Psoas muscle (tissue), 8 donors: Measurements from ENCODE around the gene MTSS2. TPM values are rescaled to one million over a fixed set of nuclear protein-coding genes. Genes with fewer than 3 reads are reported as not detected.
A peak's percentile ranks its signal among the peaks of the same experiment; 100 is the strongest.

Experiments
- ATAC-seq, 4 donors: fragments of 200-7000 bp; cut with Tn5 transposase; one replicate each; pipeline ENCODE4 v1.9.1; 2020; ENCODE audit warnings: moderate library complexity in 3 of 4, mild to moderate bottlenecking in 2 of 4
- DNase-seq, 2 donors: peaks; one replicate each; pipeline ENCODE4 v3.0.0-alpha.2; 2020
- H3K27ac ChIP-seq: fragments of 200-600 bp; one replicate; pipeline ENCODE4 v1.8.0; 2022
- H3K27me3 ChIP-seq, 3 donors: fragments of 200-600 bp in 1 of 3; one replicate each; pipeline versions ENCODE4 v1.6.1 to v1.8.0; 2013 to 2022; ENCODE audit warnings: low read length in 2 of 3, mild to moderate bottlenecking in 2 of 3, moderate library complexity in 1 of 3; ENCODE audit not compliant: insufficient read depth in 3 of 3
- H3K36me3 ChIP-seq, 2 donors: fragments of 200-600 bp in 1 of 2; one replicate each; pipeline versions ENCODE4 v1.6.1 to v1.8.0; 2013 to 2022; ENCODE audit warnings: low read depth in 1 of 2, mild to moderate bottlenecking in 1 of 2, moderate library complexity in 1 of 2; ENCODE audit not compliant: insufficient read depth in 1 of 2
- H3K4me1 ChIP-seq: fragments of 200-600 bp; one replicate; pipeline ENCODE4 v1.8.0; 2022
- H3K4me3 ChIP-seq: fragments of 200-600 bp; one replicate; pipeline ENCODE4 v1.8.0; 2022; ENCODE audit warnings: mild to moderate bottlenecking
- H3K9me3 ChIP-seq: fragments of 200-600 bp; one replicate; pipeline ENCODE4 v1.8.0; 2022
- CTCF ChIP-seq: fragments of 200-600 bp; IDR thresholded peaks from one replicate; pipeline ENCODE4 v1.8.0; 2022; ENCODE audit warnings: antibody characterized with exemption
- WGBS, 3 donors: extraction: QIAGEN DNeasy Blood & Tissue Kit; methylation state at CpG; one replicate each; pipeline versions ENCODE4 v1.1.6 to v1.1.7; 2013; 5-methylcytosine and 5-hydroxymethylcytosine counted together
- intact Hi-C, 2 donors: fragments of 100-400 bp; cut with DNase I; formaldehyde crosslinking; loops; one replicate each; pipeline versions ENCODE4 v1.11.0 to v1.14.2; 2022
- polyA plus RNA-seq, 3 donors: library from polyadenylated mRNA; stranded (reverse); fragments of 200-250 nt; gene quantifications; one replicate each; pipeline ENCODE4 v1.2.3, GENCODE V29; 2013
- total RNA-seq, 4 donors: library from RNA; stranded (reverse); fragmentation: NEBNext Ultra II Directional in 2 of 4; extraction: Animal tissue kit (Norgen Biotek cat#: 25700) in 2 of 4; gene quantifications; one replicate each; pipeline versions ENCODE4 v1.2.1 to v1.2.4, GENCODE V29; 2021 to 2023
- donor health status: healthy with polysubstance abuse.
- donor health status: DM: no; HTN: no; CAD: no; lungs with moderate emphysema.
- donor health status: Bipolar disorder and iron deficiency.
- donor health status: healthy.
- donor health status: DM: yes; HTN: yes; CAD: no.
- donor health status: DM: no; HTN: no; CAD: no.
- donor health status: DM: no; HTN: no; CAD: no.
- donor health status: DM: yes; HTN: yes; CAD: no.

Gene MTSS2
- total and polyA plus RNA-seq, 7 donors, result 50.0 to 166 (median 107) TPM

GRCh38 chr16:70653406-70653805 lies 32.4 kb downstream of the MTSS2 start:
- Histone ChIP-seq H3K27me3 (no peaks in the 10 kb centered on the region), H3K36me3 (no peaks in the 10 kb centered on the region), H3K27ac (no peak overlapping the region), H3K9me3 (no peaks in the 10 kb centered on the region), H3K4me1 (peaks cover 6% of the 10 kb centered on the region), H3K4me3 (no peak overlapping the region)
- no peak for TF ChIP-seq CTCF
- intact Hi-C loops, result loop anchor here (5.0 to 10.0 kb wide), 4 partner anchors 121 to 321 kb away; no protein-coding TSS in a partner anchor
- ATAC-seq (peak in 3 of 4 donors; percentile 5 to 35 (median 6)), DNase-seq (no peak)
- WGBS, 3 donors, result 87 to 88% (median 88%) methylated on average over 4 of the region's 4 CpGs

DNA sequence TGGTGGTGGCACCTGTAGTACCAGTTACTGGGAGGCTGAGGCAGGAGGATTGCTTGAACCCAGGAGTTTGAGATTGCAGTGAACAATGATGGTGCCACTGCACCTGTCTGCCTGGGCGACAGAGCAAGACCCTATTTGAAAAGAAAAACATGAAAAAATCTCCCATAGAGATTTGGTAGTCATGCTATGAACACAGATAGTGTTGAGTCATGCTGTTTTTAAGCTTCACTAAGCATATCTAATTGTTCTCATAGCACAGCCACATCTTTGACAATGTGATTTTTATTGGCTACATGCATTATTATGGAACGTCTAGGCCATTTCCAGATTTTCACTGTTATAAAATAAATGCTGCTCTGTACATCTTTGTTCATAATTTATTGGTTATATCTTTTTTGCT lies 33.5 kb downstream of the MTSS2 start:
- DNase-seq (no peak), ATAC-seq (no peak)
- Histone ChIP-seq H3K4me3 (no peak overlapping the region), H3K9me3 (no peaks in the 10 kb centered on the region), H3K27me3 (no peaks in the 10 kb centered on the region), H3K36me3 (no peaks in the 10 kb centered on the region), H3K4me1 (peaks cover 6% of the 10 kb centered on the region), H3K27ac (no peak overlapping the region)
- TF ChIP-seq CTCF, result no peak
- intact Hi-C loops, result loop anchor here (5.0 to 10.0 kb wide), 4 partner anchors 120 to 320 kb away; no protein-coding TSS in a partner anchor
- WGBS, 3 donors, result 78 to 84% (median 82%) methylated on average over 2 of the region's 2 CpGs

- intact Hi-C loops, result loop anchor here (5.0 to 10.0 kb wide), 4 partner anchors 119 to 319 kb away; no protein-coding TSS in a partner anchor
- Histone ChIP-seq H3K4me1 (peaks cover 10% of the 10 kb centered on the region), H3K27me3 (no peaks in the 10 kb centered on the region), H3K9me3 (no peaks in the 10 kb centered on the region), H3K27ac (no peak overlapping the region), H3K4me3 (no peak overlapping the region), H3K36me3 (no peaks in the 10 kb centered on the region)
- DNase-seq (no peak), ATAC-seq (no peak)
- 91 to 93% (median 93%) methylated on average over 3 of the region's 3 CpGs for WGBS, 3 donors
- TF ChIP-seq CTCF, result no peak
Observed at GRCh38 chr16:70651524-70651923, 34.3 kb downstream of the MTSS2 start.

DNA sequence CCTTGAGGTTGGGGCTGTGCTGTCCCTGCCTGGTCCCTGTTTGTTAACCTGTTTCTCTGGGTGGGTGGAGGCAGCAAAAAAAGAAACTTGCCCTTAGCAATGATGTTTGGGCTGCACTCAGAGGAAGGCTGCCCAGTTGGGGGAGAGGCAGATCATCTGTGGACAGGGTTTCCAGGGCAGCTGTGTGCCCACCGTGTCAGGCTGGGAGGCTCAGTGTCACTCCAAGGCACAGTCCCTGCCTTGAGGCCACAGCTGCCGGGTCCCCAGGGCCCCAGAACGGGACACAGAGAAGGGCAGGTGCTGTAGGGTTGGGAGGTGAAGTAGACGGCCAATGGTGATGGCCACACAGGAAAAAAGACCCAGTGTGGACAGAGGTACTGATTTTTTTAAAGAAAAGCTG lies 35.6 kb downstream of the MTSS2 start:
- DNase-seq (no peak), ATAC-seq (no peak)
- Histone ChIP-seq H3K36me3 (no peaks in the 10 kb centered on the region), H3K4me1 (peaks cover 19% of the 10 kb centered on the region), H3K9me3 (no peaks in the 10 kb centered on the region), H3K27ac (no peak overlapping the region), H3K4me3 (no peak overlapping the region), H3K27me3 (no peaks in the 10 kb centered on the region)
- TF ChIP-seq CTCF, result no peak
- WGBS, 3 donors, result 61 to 66% (median 65%) methylated on average over 4 of the region's 4 CpGs
- intact Hi-C loops, result loop anchor here (5.0 to 10.0 kb wide), 4 partner anchors 118 to 318 kb away; no protein-coding TSS in a partner anchor

DNA sequence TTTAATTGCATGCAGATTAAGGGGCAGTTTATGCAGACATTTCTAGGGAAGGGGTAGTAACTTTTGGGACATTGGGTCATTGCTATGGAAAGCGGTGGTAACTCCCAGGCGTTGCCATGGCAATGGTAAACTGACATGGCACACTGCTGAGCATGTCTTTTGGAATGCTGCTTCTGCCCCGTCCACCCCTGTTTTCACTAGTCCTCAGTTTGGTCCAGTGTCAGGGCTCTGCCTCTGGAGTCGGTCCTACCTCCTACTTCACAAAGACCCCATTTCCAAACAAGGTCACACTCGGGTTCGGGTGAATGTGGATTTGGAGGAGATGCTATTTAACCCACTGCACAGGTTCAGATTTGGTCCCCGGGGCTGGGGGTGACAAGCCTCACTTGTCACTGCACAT lies 36.6 kb downstream of the MTSS2 start:
- 88 to 91% (median 89%) methylated on average over 7 of the region's 7 CpGs for whole genome bisulfite sequencing, 3 donors
- intact Hi-C loops, result loop anchor here in 1 of 2 donors (5.0 kb wide), 2 partner anchors 77 to 257 kb away; no protein-coding TSS in a partner anchor
- Histone ChIP-seq H3K4me1 (peaks cover 19% of the 10 kb centered on the region), H3K4me3 (no peak overlapping the region), H3K9me3 (no peaks in the 10 kb centered on the region), H3K27ac (no peak overlapping the region), H3K27me3 (no peaks in the 10 kb centered on the region), H3K36me3 (no peaks in the 10 kb centered on the region)
- DNase-seq, result no peak
- TF ChIP-seq CTCF, result no peak
- ATAC-seq, result no peak
